SHP77 treated with DMSO at 0.1 percent for 48 hours (cell line): Measurements from ENCODE around the gene ADAMTS19.
A peak's percentile ranks its signal among the peaks of the same experiment; 100 is the strongest.

Source experiments
- DNase-seq: peaks from one replicate; lab custom pipeline; 2025; lab: John Stamatoyannopoulos, UW

ADAMTS19 gene

GRCh38 chr5:129689045-129689444 is 228.9 kb downstream of the ADAMTS19 start:
- DNase-seq = no peak

DNA sequence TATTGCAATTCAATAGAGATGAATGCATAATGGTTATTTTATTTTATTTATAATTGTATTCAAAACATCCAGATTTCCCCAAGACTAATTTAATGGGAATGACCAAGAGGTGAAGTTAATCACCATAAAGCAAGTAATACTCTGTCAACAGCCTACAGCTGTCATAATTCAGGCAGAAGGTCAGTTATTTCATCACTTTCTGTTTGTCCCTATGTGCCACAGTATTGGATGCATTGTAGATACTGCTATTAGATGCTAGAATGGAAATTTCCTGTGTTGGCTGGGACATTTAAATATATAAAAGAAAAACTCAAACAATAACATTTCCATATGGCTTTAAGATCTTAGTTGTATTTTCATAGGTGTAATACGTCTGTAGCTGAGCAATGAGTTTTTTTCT is 231.1 kb downstream of the ADAMTS19 start:
- peak; percentile 2 for DNase-seq

- DNase-seq = no peak
Measured at GRCh38 chr5:129696636-129697035, 236.5 kb downstream of the ADAMTS19 start.

DNA sequence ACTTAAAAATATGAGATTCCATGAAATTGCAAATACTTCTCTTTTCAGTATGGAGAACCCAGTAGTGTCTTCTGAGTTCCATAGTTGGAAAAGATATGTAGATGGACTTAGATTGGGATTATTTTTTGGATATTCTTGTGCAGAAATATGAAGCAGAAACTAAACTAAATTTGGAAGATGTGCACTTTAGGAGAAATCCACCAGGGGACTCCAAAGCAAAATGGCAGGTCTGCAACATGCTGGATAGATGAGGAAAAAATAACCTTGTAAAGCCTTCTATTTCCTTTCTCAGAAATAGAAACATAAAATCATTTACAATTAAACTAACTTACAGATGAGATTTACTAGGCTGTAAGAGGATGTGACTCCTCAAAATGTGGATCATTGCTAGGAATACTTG is 238.6 kb downstream of the ADAMTS19 start:
- DNase-seq = no peak

DNA sequence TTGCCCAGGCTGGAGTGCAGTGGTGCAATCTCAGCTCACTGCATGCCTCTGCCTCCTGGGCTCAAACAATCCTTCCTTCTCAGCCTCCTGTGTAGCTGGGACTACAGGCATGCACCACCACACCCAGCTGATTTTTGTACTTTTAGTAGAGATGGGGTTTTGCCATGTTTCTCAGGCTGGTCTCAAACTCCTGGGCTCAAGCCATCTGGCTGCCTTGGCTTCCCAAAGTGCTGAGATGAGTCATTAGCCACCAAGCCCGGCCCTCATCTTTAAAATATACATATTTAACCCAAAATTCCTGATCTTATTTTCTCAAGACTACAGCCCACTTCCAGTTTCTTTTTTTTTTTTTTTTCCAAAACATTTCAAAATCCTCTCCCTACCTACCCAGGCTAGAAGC is 256.1 kb downstream of the ADAMTS19 start:
- DNase-seq = no peak

DNA sequence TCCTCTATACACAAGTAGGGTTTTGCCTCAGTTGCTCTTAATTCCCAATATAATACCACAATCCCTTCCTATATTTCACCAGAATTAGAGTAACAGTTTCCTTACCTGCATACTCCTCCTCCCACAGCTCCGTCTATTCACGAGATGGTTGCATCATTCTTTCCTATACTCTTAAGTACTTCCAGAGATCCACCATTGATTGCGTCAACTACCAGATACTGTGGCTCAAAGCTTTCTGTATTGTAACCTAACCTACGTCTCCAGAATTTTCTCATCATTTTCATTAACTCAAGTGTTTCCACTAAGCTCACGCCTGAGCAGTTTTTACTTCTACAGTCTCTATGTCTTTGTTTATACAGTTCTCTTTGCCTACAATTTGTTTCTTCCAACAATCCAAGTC is 256.6 kb downstream of the ADAMTS19 start:
- DNase-seq = no peak

DNA sequence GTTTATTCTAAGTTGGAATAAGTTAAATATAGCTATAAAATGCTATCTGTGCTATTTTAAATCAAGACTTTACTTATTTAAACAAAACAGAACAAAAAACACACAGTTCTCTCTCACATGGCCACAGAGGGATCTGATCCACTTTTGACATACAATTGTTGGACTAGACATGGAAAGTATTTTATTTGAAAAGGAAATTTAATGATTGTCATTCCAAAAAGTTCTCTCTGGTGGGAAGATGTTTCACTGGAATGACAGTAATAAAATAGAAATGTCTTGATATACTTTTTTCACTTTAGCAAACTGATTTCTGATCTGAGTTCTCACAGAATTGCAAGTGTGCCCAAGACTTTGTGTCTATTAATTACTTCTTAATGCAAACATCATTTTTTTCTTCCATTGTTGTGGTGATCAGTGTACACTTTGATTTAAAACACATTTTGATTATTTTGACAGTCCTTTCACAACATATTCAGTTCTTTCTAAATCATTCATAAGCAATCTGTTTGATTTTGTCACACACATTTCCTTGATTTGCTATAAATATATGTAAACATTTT is 257.7 kb downstream of the ADAMTS19 start:
- no peak for DNase-seq

DNA sequence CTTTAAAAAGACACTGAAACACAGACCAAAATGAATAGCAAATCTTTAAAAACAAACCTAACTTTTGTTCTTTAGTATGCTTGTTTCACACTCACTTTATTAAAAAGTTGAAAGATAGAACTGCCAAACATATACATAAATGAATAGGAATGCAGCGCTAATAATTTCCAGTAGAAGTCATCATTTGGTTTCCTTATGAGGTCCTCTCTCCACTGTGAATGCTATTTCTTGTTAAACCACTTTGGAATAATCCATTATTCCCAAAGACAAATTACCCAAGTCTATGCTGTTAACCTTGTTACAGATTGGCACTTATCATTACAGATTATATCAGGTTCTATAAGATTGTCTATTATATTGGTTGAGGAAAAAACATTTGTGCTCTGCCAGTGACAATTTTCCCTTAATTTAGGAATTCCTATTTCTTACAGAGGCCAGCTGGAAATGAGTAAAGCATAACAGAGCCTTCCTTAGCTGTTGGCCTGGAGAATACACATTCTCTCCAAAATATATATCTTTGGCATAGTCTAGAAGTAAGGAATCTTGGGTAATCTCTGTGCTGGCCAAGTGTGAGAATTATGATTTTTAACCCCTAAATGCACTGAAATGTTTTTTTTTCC is 258.5 kb downstream of the ADAMTS19 start:
- no peak for DNase-seq

DNA sequence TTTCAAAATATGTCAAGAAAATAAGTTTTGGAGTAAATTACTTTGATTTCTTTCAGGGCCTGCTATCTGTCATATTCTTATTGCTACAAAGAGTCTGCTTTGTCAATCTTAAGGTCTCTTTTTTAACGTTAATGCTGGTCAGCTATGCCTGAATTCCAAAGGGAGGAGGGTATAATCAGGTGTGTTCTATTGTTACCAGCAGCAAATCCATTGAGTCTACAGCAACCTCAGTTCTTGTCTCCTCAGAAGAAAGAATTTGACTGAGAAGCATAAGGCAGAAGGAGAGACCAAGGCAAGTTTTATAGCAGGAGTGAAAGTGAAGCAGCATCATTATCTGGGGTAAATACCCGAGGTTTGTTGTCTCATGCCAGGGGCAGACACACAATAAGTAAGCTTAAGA is 264.1 kb downstream of the ADAMTS19 start:
- no peak for DNase-seq

DNA sequence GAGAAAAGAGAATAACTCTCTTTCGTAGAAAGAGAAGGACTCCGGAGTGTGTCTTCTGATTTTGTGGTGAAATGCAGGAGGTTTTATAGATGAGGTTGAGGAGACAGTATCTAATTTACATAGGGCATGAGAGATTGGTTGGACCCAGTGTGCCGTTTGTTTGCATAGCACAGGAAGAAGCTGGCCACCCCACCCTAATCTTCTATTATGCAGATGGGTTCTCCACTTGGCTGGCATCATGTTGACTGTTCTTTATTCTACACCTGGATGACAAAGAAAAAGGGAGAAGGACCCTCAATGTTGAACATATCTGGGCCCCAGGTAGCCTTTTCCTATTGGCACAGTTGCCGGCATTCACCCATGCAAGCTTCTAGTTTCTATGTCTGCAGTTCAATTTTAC is 264.5 kb downstream of the ADAMTS19 start:
- no peak for DNase-seq

- no peak for DNase-seq
Measured at GRCh38 chr5:129739773-129740172, 279.7 kb downstream of the ADAMTS19 start.

DNA sequence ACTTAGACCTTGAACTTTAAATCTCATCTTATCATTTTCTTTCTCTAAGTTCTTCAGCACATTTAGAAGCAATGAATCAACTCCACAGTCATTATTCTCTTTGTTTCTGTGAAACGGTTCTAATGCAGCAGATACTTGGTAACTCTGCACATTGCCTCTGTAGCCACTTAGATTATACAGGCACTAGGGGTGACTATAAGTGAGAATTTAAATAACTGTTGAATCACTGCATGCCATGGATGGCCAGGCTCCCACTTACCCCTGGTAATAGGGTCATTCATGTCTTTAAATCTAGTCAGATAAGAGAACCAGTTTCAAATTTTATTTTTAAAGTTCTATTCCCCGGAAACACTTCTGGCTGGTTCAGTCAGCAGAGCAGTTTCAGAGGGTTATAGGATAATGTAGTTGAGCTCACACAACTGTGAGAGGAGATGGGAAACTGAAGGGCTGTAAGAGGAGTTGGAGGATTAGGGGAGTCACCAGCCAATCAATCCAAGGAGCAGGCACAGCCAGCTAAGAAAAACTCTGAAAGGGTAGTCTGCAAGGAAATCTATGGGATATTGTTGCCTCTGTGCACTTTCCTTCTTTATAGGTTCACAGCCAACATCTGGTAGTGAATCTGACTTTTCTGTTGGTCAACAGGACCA is 283.6 kb downstream of the ADAMTS19 start:
- DNase-seq = no peak

DNA sequence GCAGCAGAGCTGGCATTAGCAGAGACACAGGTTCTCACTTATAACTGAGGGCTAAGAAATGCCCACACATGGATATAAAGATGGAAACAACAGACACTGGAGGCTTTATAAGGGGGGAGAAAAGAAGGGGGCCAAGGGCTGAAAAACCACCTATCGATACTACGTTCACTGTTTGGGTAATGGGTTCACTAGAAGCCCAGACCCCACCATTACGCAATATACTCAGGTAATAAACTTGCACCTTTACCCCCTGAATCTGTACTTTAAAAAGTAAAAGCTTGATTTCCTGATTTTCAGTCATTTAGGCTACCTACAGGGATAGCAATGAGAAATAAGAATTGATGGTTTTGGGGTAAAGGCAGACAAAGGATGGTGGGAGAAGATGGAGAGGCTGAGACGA is 285.9 kb downstream of the ADAMTS19 start:
- DNase-seq = no peak

GRCh38 chr5:129746876-129747275 is 286.8 kb downstream of the ADAMTS19 start:
- DNase-seq = no peak

DNA sequence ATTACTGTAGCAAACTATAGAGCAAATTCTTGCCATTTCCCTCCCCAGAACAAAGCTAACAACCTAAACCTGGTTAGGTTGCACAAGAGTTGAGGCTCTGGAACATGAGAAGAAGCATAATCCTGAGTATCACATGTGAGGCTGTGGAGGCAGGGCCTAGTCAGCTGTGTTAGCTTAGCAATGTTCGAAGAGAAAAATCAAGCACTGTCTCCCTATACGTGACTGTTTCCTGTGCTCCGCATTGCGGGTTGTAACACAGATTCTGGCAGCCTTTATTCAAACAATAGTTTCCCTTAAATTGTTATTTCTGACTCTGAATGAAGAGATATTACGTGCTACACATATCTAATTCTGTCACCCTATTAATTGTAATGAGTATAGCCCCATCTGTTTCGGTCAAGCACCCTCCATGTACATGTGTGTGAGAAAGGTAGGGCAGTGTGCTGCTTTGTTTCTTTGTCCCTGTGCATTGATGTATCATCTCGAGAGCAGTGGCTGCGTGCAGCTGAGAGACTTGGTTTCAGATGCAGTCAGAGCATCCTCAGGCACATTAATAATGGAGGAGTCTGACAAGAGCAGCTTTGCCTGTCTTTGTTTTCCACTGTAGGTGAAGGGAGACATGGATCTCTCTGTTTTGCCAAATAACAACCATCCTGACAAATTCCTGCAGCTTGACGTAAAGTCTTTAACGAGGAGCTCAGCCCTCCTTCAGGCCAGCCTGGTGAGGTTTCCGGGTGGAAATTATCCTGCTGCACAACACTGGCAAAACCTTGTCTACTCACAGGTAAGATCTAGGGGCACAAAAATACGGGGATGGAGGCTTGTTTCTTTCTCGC is 287.7 kb downstream of the ADAMTS19 start, which contains the start of gene MINAR2:
TSS of gene MINAR2 (plus strand) at position 523 of the 836 bp plus-strand sequence. CDS start at position 620, 97 bp downstream.
- DNase-seq = no peak

GRCh38 chr5:129748913-129749880 is 289.1 kb downstream of the ADAMTS19 start:
- DNase-seq = no peak

- no peak for DNase-seq
Measured at GRCh38 chr5:129760636-129761325, 300.7 kb downstream of the ADAMTS19 start.

GRCh38 chr5:129763651-129764050 is 303.6 kb downstream of the ADAMTS19 start:
- DNase-seq = no peak

GRCh38 chr5:129766798-129767197 is 306.7 kb downstream of the ADAMTS19 start:
- DNase-seq = no peak

DNA sequence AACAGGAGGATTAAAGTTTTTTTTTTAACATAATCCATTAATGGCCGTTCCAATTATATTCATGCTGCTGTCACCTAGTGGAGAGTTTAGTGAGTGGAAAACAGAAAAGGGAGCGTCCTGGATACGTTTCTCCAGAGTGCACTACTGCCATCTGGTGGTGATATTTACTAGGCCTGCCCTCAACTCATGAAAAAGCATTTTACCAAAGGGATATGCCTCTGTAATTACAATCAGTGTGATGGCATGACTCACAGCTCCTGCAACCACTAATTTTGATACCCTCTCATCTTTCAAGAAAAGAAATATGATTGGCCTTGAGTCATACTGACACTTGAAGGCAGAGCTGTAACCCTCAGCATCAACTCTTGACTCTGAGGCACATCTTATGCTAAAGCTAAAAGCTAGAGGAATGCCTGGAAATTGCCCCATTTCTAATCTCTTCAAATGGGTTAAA is 307.9 kb downstream of the ADAMTS19 start:
- peak; percentile 80 for DNase-seq

DNA sequence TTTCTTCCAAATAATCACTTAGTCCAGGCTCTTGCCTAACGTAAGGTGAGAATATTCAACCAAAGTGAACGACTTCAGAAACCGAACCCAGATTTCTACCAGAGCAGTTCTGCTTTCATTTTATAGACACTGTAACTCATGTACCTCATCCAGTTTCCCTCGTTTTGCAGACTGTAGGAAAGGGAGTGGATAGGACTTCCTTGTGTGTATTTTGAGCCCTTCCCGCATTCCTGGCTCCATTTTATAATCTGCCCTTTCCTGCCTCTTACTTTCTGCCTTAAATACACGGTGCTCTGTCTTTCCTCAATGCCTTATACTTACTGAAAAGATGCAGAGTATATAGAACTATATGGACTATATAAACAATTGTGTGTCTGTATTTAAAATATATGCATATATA is 308.6 kb downstream of the ADAMTS19 start:
- DNase-seq = no peak
